ENCODE measurements around the gene PEX11B.
A peak's percentile ranks its signal among the peaks of the same experiment; 100 is the strongest.

The PEX11B gene

DNA sequence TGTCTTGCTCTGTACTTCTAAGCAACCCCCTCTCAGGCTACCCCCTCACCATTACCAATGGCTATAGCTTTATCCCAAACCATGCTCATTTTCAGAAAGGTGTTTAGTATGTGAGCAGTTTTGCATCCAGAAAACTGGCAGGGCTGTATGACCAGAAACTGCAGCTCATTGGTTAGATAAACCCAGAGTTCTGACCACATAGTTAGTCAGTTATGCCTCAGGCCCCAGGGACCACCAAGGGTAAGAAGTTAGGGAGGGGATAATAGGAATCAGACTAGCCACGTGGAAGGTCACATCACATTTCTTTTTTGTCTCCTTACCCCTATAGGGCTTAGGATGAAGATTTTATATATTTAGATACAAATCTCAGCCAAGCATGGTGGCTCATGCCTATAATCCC lies 9.9 kb downstream of the PEX11B start:
- ATAC-seq (no peak), DNase-seq (no peak)

DNA sequence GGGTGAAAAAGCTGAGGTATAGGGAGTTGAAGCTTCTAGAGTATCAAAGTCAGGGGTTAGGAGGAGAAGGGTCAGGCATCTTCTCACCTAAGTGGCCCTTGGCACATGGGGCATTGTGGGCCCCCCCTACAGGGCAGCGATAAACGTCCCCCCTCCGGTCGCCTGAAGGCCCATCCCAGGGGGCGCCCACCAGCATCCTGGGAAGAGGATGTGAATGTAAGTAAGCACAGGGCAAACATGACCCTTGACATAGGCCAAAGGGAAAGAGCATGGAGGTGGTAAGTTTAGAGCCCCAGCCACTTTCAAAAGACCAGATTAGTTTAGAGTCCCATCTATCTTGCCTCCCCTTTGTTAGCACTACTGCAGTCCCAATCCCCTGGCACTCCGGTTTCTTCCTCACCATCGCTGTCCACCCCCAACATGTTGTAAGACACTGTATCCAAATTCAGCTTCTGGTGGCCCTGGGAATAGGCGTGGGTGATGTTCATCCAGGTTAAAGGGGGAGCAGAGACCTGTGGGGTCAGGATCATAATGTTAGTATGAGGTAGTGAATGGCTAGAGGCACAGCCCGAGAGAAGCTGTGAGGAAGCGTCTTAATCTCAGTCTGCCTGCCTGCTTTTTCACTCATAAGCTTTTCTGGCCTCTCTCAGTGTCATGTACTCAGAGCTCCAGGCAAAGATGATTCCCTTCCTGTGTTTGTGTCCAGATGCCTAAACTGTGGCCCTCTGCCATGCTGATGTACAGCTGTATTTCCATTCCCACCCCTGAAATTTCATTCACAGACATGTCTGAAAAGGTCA lies 11.4 kb downstream of the PEX11B start:
- DNase-seq = no peak

DNA sequence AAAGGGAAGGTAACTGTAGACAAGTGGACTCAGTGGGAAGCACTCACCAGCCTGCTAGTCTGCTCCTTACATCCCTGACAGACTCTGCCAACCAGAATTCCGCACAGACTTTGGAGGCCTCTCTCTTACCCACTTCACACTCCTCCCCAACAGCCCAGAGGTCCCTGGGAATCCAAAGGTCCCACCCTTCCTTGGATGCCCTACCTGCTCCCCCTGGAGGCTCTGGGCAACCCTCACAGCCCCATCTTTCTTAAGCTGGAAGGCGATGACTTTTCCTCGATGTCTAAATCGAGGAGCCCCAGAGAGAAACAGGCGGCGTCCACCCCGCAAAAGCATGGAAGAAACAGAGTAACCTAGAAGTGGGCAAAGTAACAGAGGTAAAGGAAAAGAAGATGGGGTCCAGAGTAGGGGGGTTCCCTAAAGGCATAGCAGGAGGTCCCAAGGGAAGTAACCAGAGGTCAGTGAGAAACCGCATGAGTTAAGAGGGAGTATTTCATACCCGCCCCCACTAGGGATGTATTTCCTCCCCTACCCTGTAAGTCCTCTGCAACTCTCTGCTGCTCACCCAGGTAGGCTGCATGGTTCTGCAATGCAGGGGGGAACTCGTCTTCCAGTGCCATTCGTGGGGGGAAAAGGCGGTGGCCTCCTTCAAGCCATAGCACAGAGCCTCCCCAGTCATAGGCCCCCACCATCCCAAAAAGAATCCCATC lies 17.1 kb downstream of the PEX11B start:
- ATAC-seq (no peak), DNase-seq (no peak)

More for the DNA sequence above, 11.4 kb downstream of the PEX11B start:
- no peak for ATAC-seq

DNA sequence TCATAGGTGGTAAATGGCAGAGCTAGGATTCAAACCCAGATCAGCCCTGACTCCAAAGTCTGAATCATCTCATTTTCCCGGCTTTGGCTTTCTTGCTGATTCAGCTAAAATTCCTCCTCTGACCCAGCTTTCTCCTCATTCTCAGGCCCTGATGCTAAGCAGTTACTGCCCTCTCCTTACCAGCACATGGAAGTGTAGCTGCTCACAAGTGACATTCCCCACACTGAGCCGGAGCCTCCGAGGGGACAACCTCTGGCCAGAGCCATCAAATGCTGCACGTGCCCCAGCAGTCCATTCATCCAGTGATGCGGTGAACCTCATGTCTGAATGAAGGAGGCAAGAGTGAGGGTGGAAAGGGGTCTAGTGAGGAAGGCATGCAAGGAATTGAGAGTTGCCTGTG lies 19.8 kb downstream of the PEX11B start:
- DNase-seq = no peak

DNA sequence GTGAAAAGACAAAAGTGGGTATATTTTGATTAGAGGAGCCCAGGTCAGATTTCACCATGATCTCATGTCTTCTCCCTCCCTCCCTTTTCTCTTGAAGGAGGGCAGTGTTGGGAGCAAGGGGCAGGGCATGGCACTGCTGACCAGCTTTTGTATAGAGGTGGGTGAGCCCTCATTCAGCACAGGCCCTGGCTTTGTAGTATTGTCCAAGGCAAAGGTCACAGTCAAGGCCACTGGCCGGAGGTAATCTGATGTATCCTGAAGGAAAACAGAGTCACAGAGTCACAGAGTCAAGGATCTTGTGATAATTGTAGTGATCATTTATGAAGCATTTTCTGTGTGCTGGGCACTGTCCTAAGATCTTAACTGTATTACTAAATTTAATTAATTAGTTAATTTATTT lies 20.5 kb downstream of the PEX11B start:
- DNase-seq (no peak), ATAC-seq (no peak)

More for the DNA sequence above, 19.8 kb downstream of the PEX11B start:
- ATAC-seq = no peak

DNA sequence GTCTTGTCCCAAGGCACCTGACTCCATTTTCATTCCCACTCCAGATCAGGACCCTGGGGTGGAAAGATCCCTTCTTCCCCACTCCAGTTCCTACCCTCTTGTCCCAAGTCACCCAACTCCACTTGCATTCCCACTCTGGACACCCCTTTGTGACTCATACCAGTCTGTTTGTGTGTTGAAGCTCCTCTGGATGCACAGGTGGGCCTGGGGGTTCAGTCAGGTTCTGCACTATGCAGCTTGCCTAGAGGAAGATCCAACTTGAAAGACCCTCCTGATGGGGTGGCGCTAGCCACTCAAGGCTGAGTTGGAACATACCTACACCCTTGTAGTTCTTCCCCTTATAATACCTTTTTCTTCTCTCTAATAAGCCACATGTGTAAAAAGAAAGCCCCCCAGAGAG lies 23.0 kb downstream of the PEX11B start:
- DNase-seq = no peak
- no peak for ATAC-seq

DNA sequence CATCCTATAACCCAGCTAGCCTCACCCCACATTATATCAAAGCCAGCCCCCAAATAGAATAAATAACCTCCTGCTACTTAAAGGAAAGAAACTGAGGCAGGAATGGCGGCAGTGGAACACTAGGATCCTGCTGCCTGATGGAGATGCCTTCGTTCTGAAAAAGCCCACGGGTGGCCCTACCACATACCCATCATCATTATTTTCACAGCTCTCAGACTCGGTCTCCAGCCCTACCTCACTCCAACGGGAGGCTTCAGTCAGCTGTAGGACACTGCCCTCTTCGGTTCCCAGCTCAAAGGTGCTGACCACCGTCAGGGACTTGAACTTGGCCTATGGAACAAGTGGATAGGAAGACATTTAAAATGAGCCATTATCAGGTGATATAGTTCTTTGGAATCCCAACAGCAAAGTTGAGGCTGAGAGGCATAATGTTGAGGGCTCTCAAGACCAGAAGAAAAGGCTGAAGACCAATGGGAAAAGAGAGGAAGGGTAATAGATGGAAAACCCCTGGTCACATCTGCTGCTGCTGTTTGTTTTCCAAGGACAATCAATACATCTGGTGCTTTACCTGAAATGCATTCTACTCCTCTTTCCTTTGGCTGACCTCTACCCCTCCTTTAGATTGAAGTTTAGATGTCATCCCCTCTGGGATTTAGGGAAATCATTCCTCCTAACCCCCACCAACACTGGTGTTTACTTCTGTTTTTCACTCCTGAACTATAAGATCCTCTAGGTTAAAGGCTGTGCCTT lies 25.0 kb downstream of the PEX11B start:
- no peak for ATAC-seq
- DNase-seq = no peak

DNA sequence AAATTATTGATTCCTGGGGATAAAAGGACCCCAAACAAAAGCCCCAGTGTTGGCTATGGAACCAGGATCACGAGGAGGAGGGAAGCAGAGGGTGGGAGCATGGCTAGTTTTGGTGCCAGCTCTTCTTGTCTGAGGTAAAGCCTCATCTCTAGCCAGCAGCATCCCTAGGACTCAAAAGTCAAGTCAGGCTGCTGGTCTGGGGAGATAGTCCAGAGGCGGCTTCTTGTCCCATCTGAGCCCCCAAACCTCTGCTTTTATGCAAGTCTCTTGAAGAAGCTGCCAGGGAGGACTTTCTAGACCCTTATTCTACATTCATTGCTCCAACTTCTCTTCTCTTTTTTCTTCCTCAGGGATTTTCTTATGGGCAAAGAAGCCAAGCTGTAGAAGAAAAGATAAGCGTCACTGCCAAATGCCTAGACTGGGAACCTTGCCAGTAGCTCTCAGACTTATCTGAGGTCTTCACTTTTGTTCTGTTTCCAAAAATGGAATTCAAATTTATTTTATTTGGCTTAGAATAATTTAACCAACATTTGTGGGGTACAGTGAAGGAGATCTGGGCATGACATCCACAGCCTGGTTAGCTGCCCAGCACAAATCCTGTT lies 25.9 kb downstream of the PEX11B start:
- DNase-seq (no peak), ATAC-seq (no peak)

DNA sequence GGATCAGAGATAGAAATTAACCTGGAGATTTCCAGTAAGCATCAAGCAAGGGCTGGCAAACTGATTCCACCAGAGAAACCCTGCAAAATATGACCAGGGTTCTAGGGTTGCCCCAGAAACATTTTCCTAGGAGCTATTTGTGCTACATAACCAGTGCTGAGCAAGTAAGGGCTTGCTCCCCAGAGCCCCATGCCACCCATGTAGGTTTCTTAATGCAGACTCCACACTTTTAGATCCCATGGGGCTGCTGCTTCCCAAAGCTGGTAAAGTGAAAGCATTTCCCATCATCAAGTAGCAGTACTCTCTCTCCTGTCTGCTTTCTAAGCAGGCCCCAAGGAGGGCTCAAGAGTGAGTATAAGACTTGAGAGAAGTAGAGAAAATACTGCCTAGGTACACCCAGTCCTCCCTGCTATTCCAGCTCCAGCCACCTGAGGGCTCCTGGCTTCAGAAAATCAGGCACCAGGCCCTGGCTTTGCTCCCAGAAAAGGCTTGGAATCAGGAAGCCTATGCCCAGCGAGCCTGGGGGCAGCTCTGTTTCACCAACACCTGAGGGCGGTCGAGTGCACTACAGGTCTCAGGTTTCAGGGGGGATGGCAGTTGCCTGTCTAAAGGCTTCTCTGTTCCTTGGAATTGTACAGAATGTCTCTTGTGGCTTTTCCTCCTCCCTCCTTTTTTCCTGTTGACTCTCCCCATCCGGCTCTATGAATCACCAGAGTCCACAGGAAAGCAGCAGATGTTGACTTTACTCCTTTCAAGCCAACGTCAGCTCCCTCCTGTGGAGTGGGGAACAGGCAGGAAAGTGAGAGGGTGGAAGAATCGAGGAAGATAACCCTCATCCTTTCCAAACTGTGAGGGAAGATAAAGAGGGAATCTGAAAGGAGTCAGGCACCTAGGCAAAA lies 26.7 kb downstream of the PEX11B start:
- DNase-seq (peak; percentile 69), ATAC-seq (peak; percentile 55)

DNA sequence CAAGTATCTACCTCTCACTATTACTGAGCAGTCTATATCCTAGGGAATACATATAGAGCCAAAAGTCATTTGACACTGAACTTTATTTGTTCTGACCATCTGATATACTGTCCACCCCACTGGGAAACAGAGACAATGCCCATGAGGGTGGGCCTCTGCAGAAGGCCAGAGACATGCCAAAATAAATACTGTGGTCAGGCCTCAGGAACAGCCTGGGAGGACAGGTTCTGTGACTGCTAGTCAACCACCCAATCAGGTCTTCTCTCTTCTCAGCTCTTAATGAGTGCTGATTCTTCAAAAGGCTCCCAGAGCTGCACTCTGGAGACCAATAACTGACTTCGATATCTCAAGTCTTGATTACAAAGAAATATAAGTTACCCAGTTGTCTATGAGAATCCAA lies 27.4 kb downstream of the PEX11B start:
- ATAC-seq (no peak), DNase-seq (no peak)

DNA sequence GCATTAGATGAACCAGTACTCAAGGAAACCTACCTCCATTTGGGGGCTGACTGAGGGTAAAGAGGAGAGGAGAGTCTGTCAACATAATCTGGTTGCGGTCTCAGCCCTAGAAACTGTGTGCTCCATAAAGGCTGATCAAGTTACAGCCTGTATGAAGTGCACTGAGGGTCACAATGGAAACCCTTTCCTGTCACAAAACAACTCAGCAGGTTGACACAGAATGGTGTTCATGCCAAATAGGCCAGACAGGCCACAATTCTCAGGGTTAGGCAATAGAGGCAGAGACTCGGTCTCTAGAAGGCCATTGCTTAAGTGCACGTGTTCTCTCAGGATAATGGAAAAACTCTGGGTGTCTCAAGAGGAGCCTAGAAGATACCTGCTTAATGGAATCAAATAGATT lies 28.8 kb downstream of the PEX11B start:
- no peak for ATAC-seq
- no peak for DNase-seq

DNA sequence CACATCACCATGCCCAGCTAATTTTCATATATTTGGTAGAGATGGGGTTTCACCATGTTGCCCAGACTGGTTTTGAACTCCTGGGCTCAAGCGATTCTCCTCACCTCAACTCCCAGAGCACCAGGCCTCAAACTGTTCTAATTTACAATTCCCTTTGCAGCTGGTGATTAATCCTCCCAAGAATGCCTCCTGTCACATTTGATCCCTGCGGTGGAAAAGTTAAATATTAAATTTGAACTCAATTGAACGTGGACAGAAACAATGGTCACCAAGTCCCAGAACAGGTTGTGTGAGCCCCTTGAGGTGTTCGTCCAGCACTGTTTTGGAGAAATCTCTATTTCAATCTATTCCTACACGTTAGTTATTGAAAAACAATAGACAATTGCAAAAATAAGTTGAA lies 30.9 kb downstream of the PEX11B start:
- no peak for DNase-seq
- no peak for ATAC-seq

DNA sequence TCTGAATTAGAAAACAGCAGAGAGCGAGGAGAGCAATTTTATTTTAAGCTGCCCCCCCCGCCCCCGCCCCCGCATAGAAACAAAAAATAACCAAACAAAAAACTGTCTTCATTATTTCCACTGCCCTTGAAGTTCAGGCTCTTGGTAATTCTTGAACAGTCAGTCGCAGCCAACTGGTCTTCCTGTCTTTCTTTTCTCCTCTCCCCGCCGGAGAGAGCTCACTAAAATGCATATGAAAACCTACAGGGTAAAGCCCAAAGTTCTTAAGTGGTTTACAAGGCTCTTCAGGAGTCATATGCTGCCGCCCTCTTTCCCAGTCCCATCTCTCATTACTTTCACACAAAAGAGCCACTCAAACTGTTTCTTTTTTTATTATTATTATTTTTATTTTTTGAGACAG lies 31.7 kb downstream of the PEX11B start:
- no peak for ATAC-seq

DNA sequence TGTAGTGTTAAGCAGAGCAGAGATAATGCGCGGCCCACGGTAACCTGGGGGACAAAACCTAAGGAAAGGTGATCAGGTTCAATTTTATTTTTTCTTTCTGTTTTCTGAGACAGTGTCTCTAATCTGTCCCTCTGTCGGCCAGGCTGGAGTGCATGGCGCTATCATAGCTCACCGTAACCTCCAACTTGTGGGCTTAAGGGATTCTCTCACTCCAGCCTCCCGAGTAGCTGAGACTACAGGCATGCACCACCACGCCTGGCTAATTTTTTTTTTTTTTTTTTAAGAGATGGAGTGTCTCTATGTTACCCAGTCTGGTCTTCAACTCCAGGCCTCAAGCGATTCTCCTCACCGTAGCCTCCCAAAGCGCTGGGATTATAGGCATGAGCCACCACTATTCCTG lies 32.1 kb downstream of the PEX11B start:
- ATAC-seq (no peak), DNase-seq (no peak)

More for the DNA sequence above, 31.7 kb downstream of the PEX11B start:
- DNase-seq = no peak

DNA sequence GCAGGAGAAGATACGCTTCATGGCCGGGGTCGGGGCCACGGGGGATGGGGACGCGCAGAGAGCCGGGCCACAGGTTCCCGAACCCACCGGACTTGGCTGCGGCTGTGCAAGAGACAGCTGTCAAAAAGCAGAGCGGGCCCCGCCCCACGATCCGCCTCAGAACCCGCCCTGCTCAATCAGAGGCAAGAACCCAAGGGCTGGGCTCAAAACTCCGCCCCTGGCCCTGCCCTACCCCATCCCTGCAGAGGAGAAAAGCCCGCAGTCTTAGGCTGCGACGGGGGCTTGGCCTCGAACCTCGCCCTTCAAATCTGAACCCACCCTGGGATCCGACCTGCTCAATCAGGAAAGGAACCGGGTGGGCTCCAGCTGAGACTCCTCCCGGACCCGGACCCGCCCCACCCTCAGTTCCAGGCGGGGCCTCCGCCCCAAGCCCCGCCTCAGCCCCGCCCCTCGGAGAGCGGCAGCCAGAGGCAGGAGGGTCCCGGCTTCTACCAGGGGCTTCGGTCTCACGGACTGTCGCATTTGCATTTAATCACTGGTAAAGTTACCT lies 32.7 kb downstream of the PEX11B start, which contains the start of gene ANKRD35:
TSS of gene ANKRD35 (minus strand) at position 129 of the 550 bp plus-strand sequence. CDS start at position 21, 108 bp downstream.
- DNase-seq (peak; percentile 88), ATAC-seq (peak; percentile 99)

DNA sequence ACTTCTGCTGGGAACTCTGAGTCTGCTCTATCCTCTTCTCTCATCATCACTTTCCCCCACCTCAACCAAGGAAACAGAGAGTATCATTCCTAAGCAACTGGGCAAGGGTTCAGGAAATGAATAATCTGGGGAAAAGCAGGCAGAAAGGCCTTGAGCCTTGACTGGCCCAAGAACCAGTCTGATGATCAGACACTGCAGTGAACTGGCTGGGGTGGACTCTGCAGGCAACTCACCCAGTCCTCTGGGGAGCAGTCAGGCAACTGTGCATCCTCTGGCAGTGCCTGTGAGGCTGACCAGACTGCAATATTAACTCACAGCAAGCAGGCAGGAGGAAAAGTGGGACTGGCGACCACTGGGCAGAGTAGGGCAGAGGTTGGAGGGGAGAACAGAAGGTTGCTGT lies 33.8 kb downstream of the PEX11B start:
- ATAC-seq (no peak), DNase-seq (no peak)

DNA sequence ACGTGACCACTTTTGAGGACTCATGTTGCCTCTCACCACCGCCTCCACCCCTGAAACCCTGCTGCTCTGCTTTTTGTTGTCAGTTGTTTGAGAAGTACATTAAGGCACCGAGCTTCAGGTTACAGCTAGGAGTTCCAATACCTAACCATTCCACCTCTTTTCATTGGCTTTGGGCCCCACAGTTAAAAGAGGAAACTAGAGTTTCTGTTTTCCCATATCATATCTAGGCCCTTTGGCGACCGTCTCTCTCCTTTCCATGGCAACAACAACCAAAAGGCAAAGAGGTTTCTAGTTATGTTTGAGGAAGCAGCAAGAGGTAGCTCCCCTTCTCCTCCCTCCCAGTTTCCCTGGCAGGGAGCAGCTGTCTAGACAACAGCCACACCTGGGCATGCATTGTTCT lies 38.7 kb downstream of the PEX11B start:
- no peak for DNase-seq
- ATAC-seq = no peak

DNA sequence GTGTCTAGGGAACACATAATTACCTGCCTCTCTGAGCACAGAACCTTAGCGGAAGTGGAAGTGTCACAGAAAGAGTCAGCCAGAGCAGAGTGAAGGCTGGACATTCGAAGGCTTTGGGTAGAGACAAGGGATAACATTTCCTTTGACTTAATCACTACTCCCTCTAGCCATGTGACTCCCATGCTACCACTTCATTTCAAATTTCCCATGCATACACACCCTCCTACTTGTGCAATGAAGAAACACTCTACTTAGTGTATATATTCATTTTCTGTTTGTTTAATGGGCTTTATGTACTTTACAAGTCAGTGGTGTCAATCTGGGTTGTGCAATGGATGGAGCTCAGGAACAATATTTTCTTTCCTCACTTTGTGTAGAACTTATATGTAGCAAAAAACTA lies 39.8 kb downstream of the PEX11B start:
- ATAC-seq (no peak), DNase-seq (no peak)

DNA sequence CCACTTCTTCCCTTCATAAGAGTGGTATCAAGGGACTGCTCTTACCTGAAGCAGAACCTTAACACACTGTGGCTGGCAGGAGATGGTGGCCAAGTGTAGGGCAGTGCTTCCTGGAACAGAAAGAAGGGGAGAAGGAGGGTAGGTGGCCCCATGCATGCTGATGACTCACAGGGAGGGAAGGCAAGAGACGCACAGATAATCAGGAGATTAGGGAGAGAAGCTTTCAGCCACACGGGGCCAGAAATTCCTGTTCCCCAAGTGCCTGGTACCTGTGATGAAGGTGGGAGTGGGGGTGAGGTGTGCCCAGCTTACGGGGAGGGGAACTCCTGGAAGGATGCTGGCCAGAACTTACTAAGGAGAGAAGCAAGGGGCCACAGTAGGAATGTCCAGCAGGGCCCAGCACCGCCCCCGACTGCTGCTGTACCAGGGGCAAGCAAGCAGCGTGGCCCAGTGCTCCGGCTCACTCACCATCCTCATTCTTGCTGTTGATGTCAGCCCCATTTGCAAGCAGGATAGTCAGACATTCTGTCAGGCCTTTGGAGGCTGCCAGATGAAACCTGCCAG lies 40.5 kb downstream of the PEX11B start:
- ATAC-seq (no peak), DNase-seq (no peak)

DNA sequence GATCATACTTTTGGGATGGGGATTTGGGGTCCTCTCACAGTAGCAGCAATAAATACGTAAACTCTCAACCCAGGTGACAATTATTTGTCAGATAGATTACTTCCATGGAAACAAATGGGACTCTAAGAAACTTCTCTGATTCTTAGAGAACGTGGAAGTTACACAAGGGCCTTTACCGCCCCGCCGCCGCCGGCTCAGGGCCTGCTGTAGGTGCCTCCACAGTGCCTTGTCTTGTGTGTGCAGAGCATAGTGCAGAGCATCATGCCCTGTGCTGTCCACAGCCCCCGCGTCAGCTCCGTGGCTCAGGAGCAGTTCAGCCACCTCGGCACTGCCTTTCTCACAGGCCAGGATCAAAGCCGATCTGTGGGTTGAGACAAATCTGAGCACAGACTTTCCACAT lies 43.9 kb downstream of the PEX11B start:
- ATAC-seq (no peak), DNase-seq (no peak)
